NCI-H2171 (cell line): ENCODE measurements around the gene ZFP37.
"Not testable (repeated sequence)": the region's sequence is repeated elsewhere in the genome, so short reads cannot be mapped to it uniquely, and the experiment has no call there.

Experiments
- DNase-seq: peaks from one replicate; lab custom pipeline; 2025; lab: John Stamatoyannopoulos, UW

ZFP37 gene

GRCh38 chr9:113056191-113057106 is at the start of gene ZFP37:
TSS of gene ZFP37 (minus strand) at chr9:113056724. CDS start at chr9:113056688, 36 bp downstream.
- peak; percentile 94 for DNase-seq

DNA sequence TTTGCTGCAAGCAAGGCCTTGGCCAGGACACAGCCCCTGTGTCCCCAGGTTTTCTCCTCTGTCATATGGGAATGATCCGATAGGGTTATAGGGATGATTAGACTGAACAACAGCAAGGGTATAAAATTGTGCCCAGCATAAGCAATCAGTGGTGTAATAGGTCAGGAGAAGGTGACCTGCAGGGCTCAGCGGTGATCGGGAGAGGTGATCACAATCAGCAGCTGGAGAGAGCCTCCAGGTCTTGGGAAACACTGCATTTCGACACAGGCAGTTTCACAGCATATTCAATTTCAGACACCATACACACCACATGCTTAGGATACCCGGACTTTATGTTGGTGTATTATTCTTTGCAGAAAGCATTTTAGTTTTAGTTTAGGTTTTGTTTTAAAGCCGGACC is 48.8 kb upstream of the ZFP37 start:
- DNase-seq = not testable (repeated sequence)

DNA sequence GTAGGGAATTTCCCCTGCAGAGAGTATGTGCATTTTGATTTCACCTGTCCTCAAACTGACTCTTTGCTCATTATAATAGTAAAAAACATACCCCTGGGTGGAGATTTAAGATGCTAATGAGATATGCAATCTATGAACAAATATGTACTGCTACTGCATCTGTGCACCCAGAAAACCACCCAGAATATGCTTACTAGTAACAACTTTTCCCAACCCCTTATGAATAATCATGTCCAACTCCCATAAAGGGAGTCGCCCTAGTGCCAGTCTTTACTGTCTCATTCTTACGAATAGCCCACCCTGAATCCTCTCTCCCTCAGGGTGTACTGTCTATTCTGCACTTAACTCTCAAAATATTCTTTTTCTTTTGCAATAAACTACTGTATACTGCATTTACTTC is 39.0 kb upstream of the ZFP37 start:
- DNase-seq = no peak

DNA sequence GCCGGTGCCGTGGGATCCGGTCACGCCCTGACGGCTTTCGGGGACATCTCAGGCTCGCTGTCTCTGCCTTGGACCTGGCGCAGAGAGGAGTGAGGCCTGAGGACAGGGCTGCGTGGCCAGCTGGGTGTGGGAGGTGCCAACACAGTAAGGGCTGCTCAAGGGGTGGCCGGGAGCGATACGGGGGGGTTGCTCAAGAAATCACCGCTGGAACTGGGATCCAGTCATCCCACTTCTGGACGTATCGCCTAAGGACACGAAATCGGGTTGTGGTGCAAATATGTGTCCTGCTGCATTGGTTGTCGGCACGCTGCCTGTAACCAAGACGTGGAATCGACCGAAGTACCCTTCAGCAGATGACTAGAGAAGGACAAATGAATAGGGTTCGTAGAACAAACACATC is 33.4 kb upstream of the ZFP37 start:
- not testable (repeated sequence) for DNase-seq

- not testable (repeated sequence) for DNase-seq
Measured at GRCh38 chr9:113089143-113089505, 32.6 kb upstream of the ZFP37 start.

GRCh38 chr9:113088456-113089142 is 32.1 kb upstream of the ZFP37 start:
- DNase-seq = not testable (repeated sequence)

GRCh38 chr9:113062932-113063310 is 6.4 kb upstream of the ZFP37 start:
- DNase-seq = not testable (repeated sequence)

DNA sequence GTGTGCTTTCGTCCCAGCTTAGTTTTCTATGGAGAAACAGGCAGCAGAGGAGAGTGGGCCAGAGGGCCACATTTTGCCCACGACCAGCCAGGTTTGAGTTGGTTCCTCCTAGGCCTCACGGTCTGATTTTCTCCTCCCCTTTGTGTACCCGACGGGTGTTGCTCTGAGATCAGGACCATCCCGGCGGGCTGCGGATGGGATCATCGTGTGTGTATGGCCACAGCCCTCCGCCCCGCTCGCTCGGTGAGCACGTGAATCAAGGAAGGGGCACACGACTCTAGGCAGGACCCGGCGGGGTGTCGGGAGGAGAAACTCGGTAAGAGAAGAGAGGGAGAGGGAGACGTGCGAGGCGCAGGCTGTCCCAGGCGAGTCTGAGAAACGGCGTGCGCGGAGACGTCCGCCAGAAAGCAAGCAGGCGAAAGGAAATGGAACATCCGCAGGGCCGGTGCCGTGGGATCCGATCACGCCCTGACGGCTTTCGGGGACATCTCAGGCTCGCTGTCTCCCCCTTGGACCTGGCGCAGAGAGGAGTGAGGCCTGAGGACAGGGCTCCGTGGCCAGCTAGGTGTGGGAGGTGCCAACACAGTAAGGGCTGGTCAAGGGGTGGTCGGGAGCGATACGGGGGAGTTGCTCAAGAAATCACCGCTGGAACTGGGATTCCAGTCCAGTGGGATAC is 5.9 kb upstream of the ZFP37 start:
- not testable (repeated sequence) for DNase-seq

DNA sequence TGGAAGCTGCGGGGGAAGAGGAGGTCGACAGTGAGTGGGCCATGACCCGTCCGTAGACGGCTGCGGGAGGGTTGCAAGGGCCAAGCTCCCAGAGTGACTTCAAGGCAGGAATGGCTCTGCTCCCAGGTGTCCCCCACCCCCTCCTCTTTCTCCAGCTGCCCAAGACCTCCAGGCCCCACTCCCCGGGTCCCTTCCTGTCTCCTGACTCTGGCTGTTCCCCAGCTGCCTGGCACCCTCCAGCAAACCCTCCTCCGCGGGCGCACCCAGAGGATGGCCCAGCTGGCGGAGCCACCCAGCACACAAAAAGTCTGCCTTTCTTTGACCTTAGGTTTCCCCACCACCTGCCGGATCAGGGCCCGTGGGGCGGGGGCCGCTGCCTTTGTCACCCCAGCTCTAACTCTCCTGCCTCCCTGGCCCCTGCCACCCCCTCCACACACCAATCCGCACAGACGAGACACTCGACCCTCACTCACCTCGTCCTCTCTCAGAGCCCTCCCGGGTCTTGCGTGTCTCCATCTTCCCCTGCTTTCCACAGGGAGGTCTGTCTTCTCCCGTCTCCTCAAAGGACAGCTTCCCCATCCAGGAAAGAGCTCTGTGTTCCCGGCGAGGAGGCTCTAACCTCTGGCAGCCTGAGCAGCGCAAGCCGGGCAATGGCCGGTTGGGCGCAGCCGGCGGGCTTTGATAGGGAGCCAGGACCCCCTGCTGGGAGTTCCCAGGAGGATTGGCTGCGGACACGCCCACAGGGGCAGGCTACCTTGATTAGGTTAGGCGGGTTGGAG is 4.7 kb upstream of the ZFP37 start:
- DNase-seq = not testable (repeated sequence)

- DNase-seq = peak; percentile 13
Measured at GRCh38 chr9:113059581-113060284, 3.2 kb upstream of the ZFP37 start.

DNA sequence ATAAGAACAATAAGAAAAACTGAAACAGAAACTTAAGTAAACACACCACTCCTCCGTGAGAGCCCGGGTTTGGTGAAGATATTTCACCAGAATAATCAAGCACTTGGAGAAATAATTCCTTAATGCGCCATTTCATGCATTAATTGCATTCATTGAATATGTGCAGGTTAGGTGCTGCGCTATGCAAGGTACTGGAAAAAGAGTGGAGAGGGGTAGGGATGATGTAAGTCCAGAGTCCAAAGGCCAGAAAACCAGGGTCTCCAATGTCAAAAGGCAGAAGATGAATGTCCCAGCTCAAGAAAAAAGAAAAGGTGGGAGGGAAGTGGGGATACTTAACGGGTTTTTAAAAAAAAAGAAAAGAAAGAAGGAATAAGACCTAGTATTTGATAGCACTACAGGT is 669 bp upstream of the ZFP37 start:
- DNase-seq = no peak

GRCh38 chr9:113042884-113043657 is 13.5 kb downstream of the ZFP37 start:
- no peak for DNase-seq

DNA sequence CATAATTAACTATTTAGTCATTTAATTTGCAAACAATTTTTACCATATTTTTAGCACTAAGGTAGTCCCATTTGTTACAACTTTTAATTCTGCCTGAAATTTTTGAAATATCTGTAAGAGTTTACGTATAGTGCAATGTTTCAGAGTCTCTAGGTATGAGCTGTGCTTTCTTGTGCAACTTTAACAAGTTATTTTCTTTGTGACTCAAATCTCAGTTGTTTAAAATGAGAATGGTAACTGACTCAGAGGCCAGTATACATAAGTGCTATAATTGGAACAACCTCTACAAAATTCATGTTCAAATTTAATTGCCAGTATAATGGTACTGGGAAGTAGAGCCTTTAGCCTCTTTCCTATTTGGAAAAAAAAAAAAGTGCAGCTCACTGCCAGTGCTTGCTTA is 30.3 kb downstream of the ZFP37 start:
- no peak for DNase-seq

DNA sequence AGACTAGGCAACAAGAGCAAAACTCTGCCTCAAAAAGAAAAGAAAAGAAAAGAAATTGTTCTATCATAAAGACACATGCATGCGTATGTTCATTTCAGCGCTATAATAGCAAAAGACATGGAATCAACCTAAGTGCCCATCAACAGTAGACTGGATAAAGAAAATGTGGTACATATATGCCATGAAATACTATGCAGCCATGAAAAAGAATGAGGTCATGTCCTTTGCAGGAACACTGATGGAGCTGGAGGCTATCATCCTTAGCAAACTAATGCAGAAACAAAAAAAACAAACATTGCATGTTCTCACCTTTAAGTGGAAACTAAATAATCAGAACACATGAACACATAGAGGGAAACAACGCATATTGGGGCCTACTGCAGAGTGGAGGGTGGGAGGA is 38.3 kb downstream of the ZFP37 start:
- no peak for DNase-seq

- DNase-seq = no peak
Measured at GRCh38 chr9:113012492-113012891, 44.0 kb downstream of the ZFP37 start.

DNA sequence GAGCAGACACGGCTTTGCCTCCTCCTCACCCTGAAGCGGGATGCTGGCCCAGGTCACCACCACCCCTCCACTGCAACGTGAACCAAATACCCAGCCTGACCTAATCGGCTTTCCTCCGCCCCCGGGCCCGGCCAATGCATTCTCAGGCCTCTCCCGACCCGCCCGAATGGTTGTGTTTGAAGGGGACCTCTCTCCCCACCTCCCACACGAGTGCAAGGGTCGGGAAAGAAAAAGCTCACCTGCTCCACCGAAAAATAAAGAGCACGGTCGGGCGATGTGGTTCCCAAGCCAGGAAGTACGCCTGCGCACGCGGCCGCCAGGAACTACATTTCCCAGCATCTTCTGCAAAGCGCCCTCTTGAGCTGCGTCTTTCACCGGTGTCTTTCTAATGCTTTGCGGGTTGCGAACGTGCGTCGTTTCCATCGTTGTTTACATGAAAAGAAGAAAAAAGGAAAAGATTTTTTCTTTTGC is 44.6 kb downstream of the ZFP37 start, which contains the start of gene ZNF883:
TSS of gene ZNF883 (minus strand) at position 282 of the 471 bp plus-strand sequence.
- peak; percentile 86 for DNase-seq

DNA sequence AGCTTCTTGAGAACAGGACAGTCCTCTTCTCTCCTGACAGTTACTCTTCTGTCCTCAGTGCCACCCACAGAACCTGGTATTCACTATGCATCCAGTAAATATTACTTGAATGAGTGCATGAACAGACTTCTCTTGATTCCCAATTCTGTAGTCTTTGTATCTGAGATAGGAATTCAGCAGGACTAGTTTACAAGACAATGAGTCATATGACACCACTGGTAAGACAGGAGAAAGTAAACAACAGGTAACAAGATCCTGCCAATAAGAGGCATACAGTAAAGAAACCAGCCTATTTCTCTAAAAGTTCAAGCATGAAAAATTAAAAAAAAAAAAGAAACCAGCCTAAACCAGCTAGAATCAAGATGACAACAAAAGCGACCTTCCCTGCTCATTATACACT is 50.7 kb downstream of the ZFP37 start:
- DNase-seq = no peak

GRCh38 chr9:112997236-112997941 is 59.1 kb downstream of the ZFP37 start:
- no peak for DNase-seq
